ENCODE data around the gene HGS.
"Not testable (repeated sequence)": the region's sequence is repeated elsewhere in the genome, so short reads cannot be mapped to it uniquely, and the experiment has no call there.

The HGS gene

GRCh38 chr17:81666342-81667191, 17.2 kb upstream of the HGS start, which contains the start of the genes CCDC137 and OXLD1:
CCDC137 (plus strand) TSS chr17:81666737; CDS start chr17:81666767, 30 bp downstream.
OXLD1 (minus strand) TSS chr17:81666605; CDS start chr17:81666577, 28 bp downstream.
- DNase-seq (ENCODE audit: insufficient read length, low spot score) (peak; percentile 98), FAIRE-seq (no peak)
- TF ChIP-seq, protein P1, sequence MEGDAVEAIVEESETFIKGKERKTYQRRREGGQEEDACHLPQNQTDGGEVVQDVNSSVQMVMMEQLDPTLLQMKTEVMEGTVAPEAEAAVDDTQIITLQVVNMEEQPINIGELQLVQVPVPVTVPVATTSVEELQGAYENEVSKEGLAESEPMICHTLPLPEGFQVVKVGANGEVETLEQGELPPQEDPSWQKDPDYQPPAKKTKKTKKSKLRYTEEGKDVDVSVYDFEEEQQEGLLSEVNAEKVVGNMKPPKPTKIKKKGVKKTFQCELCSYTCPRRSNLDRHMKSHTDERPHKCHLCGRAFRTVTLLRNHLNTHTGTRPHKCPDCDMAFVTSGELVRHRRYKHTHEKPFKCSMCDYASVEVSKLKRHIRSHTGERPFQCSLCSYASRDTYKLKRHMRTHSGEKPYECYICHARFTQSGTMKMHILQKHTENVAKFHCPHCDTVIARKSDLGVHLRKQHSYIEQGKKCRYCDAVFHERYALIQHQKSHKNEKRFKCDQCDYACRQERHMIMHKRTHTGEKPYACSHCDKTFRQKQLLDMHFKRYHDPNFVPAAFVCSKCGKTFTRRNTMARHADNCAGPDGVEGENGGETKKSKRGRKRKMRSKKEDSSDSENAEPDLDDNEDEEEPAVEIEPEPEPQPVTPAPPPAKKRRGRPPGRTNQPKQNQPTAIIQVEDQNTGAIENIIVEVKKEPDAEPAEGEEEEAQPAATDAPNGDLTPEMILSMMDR (IDR thresholded peaks at IDR 0.05; ENCODE audit: insufficient read depth, missing control alignments) = no peak

- TF ChIP-seq, protein P1 (IDR thresholded peaks at IDR 0.05; ENCODE audit: insufficient read depth, missing control alignments) = peak; percentile 81
- FAIRE-seq = no peak
- DNase-seq (ENCODE audit: insufficient read length, low spot score) = no peak
Observed at GRCh38 chr17:81667754-81668153, 16.1 kb upstream of the HGS start.

DNA sequence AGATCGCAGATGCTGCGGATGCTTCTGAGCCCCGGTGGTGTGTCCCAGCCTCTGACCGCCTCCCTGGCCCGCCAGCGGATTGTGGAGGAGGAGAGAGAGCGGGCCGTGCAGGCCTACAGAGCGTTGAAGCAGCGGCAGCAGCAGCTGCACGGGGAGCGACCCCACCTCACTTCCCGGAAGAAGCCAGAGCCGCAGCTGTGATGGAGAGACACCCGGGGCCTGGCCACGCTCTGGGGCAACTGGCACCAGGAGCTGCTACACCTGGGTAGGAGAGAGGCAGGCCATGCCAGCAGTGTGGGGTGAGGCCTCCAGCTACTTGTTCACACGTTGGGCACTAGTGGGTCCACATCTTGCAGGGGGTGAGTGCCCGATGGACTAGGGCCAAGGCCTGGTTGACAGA, 11.3 kb upstream of the HGS start:
- DNase-seq (ENCODE audit: insufficient read length, low spot score) (no peak), FAIRE-seq (no peak)
- TF ChIP-seq, protein P1 (IDR thresholded peaks at IDR 0.05; ENCODE audit: insufficient read depth, missing control alignments) = no peak

- DNase-seq (ENCODE audit: insufficient read length, low spot score) = no peak
- TF ChIP-seq, protein P1 (IDR thresholded peaks at IDR 0.05; ENCODE audit: insufficient read depth, missing control alignments) = no peak
- no peak for FAIRE-seq
Observed at GRCh38 chr17:81672954-81673353, 10.9 kb upstream of the HGS start.

- TF ChIP-seq, protein P1 (IDR thresholded peaks at IDR 0.05; ENCODE audit: insufficient read depth, missing control alignments) = no peak
- DNase-seq (ENCODE audit: insufficient read length, low spot score) (no peak), FAIRE-seq (no peak)
Observed at GRCh38 chr17:81673561-81674258, 10.1 kb upstream of the HGS start.

- DNase-seq (ENCODE audit: insufficient read length, low spot score); FAIRE-seq: not testable (repeated sequence)
- TF ChIP-seq, protein P1 (IDR thresholded peaks at IDR 0.05; ENCODE audit: insufficient read depth, missing control alignments) = peak; percentile 44
Observed at GRCh38 chr17:81675515-81676221, 8.1 kb upstream of the HGS start.

Measured in D721Med (cell line).